HUES6 (cell line): ENCODE results near the gene IL13.

ENCODE experiments used
- H3K27ac ChIP-seq: 2 replicates; pipeline ENCODE4 v1.7.0; 2013; ENCODE audit warnings: low read depth, mild to moderate bottlenecking, low read length, inconsistent platforms
- H3K27me3 ChIP-seq: 2 replicates; pipeline ENCODE4 v1.6.1; 2013; ENCODE audit warnings: low read length; ENCODE audit not compliant: control insufficient read depth, insufficient read depth
- H3K36me3 ChIP-seq: 2 replicates; pipeline ENCODE4 v1.6.1; 2013; ENCODE audit warnings: low read length; ENCODE audit not compliant: control insufficient read depth, insufficient read depth
- H3K4me1 ChIP-seq: 2 replicates; pipeline ENCODE4 v1.6.1; 2013; ENCODE audit warnings: low read length; ENCODE audit not compliant: control insufficient read depth, insufficient read depth
- H3K4me3 ChIP-seq: 2 replicates; pipeline ENCODE4 v1.5.1; 2013; ENCODE audit warnings: low read depth, low read length
- H3K9ac ChIP-seq: one replicate; pipeline ENCODE4 v1.6.1; 2013; ENCODE audit warnings: mild to moderate bottlenecking, low read length
- H3K9me3 ChIP-seq: 2 replicates; pipeline ENCODE4 v1.6.1; 2013; ENCODE audit warnings: low read depth, low read length; ENCODE audit not compliant: control insufficient read depth, insufficient read depth

The IL13 gene

DNA sequence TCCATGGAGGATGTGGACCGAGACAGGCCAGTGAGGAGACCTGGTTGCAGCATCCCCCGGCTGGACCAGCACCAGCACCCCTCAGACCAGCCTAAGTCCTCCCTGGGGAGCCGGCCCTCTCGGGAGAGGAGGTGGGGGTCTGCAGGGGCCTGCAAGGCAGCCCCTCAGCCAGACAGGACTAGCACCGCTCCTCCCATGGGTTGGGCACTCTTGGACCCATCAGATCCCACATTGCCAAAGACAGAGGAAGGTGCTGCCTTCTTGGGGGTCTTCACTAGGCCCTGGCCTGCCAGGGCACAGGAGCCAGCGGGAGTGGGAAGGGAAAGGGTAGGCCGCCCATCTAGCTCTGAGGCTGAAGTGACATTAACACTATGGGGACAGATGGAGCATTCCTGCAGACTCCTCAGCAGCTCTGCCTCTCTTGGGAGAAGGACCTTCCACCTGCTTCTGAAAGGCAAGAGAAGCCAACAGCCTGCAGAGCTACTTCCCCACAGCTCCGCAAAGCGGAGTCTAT, 6.8 kb downstream of the IL13 start:
- H3K4me3 ChIP-seq = no peak overlapping the region

DNA sequence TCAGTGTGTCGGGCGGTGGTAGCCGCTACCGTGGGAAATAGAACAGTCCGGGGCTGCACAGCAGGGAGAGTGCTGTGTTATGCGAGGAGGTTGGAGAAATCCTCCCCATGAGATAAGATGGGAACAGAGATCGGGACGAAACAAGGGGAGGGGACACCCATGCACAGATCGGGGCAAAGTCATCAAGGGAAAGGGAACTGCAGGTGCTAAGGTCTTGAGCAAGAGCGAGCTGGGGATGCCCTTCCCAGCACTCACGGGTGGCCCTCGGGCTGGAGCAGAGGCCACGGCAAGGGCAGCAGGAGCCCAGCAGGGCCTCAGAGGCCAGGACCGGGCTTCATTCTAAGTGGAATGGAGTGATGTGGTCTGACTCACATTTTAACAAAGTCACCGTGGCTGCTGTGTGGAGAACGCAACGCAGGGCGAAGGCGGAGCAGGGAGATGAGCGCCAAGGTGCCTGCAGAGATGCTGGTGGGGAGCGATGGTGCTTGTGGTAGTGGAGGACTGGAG, 7.7 kb downstream of the IL13 start:
- H3K36me3 ChIP-seq = no peaks in the 10 kb centered on the region
- H3K9me3 ChIP-seq = no peaks in the 10 kb centered on the region; the same call in 1 of the 2 replicates
- H3K27me3 ChIP-seq = 0 out of 2 replicates have a peak, but pooled peaks cover 3% of the 10 kb centered on the region
- H3K4me1 ChIP-seq = peaks cover 17% of the 10 kb centered on the region; the same call in 1 of the 2 replicates
- H3K9ac ChIP-seq = no peak overlapping the region
- H3K4me3 ChIP-seq = no peak overlapping the region
- H3K27ac ChIP-seq = no peak overlapping the region

More for the DNA sequence above, 6.8 kb downstream of the IL13 start:
- Histone ChIP-seq H3K27ac (no peak overlapping the region), H3K36me3 (no peaks in the 10 kb centered on the region), H3K9ac (no peak overlapping the region), H3K27me3 (0 out of 2 replicates have a peak, but pooled peaks cover 3% of the 10 kb centered on the region), H3K4me1 (peaks cover 14% of the 10 kb centered on the region; the same call in 1 of the 2 replicates), H3K9me3 (no peaks in the 10 kb centered on the region)

DNA sequence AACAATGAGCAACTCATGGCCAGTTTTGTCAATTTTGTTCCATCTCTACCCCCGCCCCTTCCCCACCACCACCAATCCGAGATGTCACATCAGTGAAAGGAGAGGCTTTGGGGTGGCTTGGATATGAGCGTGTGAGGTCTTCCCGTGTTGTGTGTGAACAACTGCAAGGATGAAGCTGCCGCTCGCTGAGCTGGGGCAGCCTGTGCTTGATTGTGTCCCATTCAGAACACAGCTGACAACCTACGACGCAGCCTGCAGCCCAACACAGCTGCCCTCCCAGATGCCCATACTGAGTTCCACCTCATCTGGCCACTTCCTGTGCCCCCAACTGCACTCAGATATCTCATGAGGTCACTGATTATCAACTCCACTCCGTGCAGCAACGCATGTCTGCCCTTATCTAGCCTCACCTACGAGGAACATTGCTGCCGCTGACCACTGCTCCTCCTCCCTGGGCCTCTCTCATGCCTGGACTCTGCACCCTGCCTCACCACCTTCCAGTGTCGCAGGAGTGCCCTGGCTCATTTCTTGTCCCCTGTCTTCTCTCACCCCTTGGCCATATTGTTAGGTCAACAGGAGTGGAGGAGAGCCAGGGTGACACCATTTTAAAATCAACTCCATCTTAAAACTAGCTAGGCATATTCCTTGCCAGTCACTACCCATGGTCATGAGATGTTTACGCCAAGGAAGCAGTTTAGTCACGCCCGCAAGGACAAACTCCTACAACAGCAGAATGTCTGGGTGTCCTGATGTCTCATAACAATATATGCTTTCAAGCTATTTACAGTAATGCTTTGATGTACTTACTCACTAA, 8.5 kb downstream of the IL13 start:
- no peak overlapping the region for H3K9ac ChIP-seq
- peaks cover 17% of the 10 kb centered on the region; the same call in 1 of the 2 replicates for H3K4me1 ChIP-seq
- no peak overlapping the region for H3K27ac ChIP-seq
- H3K27me3 ChIP-seq = 0 out of 2 replicates have a peak, but pooled peaks cover 3% of the 10 kb centered on the region
- H3K4me3 ChIP-seq = no peak overlapping the region
- H3K9me3 ChIP-seq = peaks cover 5% of the 10 kb centered on the region; the same call in 1 of the 2 replicates
- no peaks in the 10 kb centered on the region for H3K36me3 ChIP-seq

DNA sequence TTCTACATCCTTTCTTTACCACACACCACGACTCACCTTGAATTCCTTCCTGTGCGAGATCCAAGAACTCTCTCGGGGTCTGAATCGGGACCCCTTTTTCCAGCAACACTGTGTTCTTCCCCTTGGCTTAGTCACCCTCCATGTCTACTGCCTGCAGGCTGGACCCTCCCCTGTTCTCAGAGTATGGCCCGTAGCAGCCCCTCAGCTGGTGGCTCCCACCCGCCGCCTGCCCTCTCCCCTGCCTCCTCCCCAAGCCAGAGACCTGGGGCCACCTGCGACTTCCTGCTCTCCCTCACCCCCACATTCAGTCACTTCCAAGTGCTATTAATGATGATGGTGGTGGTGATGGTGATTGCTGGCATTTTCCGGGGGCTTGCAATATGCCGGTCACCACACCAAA, 9.3 kb downstream of the IL13 start:
- Histone ChIP-seq H3K9me3 (peaks cover 5% of the 10 kb centered on the region; the same call in 1 of the 2 replicates), H3K36me3 (no peaks in the 10 kb centered on the region), H3K4me3 (no peak overlapping the region), H3K27ac (no peak overlapping the region), H3K4me1 (peaks cover 17% of the 10 kb centered on the region; the same call in 1 of the 2 replicates), H3K9ac (no peak overlapping the region), H3K27me3 (0 out of 2 replicates have a peak, but pooled peaks cover 3% of the 10 kb centered on the region)

DNA sequence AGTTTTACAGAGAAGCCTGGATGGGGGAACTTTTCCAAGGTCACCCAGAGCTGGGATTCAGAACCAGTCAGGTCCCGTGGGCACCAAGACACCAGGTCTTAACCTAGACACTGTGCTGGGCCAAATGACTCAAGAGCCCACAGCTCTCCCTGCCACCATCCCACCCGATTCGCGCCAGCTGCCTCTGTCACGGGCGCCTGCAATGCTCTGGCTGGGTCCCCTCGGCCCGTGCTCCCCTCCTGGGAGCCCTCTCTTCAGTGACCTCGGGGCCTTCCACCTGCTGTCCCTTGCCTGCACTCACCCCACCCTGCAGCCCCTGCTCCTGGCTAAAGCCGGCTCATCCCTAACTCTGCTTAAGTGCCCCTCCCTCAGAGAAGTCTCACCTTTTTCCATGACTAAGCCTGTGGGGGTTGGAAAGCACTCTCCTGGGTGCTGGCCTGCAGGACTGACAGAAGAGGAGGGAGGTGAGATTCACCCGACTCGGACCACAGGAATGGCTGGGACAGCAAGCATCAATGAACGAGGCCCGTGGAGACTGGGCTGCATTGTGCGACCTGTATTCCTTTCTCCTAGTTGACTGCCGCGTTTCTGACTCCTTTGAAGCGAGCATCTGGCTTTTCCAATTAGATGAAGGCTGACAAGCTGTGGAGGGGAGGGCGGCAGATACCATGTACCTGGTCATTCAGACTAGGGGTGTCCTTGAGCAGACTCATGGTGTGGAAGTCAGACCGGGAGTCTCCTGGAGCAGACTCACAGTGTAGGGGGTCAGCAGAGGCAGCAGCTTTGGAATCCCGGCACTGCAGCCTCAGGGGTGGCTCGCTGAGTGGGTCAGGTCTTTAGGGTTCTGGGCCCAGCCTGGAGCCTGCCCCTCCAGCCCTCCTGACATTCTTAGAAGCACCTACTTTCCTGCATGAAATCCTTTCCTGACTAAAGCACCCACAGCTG, 10.1 kb downstream of the IL13 start:
- Histone ChIP-seq H3K27ac (no peak overlapping the region), H3K4me1 (peaks cover 17% of the 10 kb centered on the region; the same call in 1 of the 2 replicates), H3K9ac (no peak overlapping the region)

DNA sequence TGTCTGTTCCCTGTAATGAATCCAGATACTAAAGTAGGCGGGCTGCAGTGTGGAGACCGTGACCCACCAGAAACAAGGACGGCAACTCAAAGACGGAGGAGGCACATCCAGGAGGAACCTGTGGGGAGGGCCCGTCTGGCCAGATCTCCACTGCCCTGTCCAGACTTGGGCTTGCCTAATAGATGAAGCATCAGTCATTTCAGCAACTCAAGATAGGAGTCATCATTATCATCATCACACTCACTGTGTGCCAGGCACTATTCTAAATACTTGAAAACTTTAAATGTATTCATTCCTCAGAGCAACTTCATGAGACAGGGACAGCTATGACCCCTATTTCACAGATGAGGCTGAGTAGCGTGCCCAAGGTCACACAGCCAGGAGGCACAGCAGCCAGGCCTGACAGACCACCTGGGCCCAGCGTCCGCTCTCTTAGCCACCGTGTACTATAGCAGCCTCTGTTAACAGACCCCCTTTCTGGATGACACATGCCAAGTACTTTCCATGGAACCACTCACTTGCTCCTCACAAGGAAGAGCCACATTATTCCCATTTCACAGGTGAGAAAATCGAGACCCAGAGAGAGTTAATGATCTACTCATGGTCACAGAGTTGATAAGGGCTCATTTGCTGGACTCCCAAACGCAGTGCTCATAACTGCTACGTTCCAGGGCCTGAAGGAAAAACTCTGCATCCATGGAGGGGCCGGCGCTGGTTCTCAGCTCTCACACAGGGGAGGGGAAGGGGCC, 10.9 kb downstream of the IL13 start:
- Histone ChIP-seq H3K9ac (no peak overlapping the region), H3K27ac (no peak overlapping the region), H3K4me3 (no peak overlapping the region), H3K9me3 (peaks cover 5% of the 10 kb centered on the region; the same call in 1 of the 2 replicates), H3K27me3 (0 out of 2 replicates have a peak, but pooled peaks cover 3% of the 10 kb centered on the region), H3K4me1 (peaks cover 13% of the 10 kb centered on the region; the same call in 1 of the 2 replicates), H3K36me3 (no peaks in the 10 kb centered on the region)

More for the DNA sequence above, 10.1 kb downstream of the IL13 start:
- 0 out of 2 replicates have a peak, but pooled peaks cover 3% of the 10 kb centered on the region for H3K27me3 ChIP-seq
- H3K9me3 ChIP-seq = peaks cover 5% of the 10 kb centered on the region; the same call in 1 of the 2 replicates
- no peak overlapping the region for H3K4me3 ChIP-seq
- H3K36me3 ChIP-seq = no peaks in the 10 kb centered on the region

DNA sequence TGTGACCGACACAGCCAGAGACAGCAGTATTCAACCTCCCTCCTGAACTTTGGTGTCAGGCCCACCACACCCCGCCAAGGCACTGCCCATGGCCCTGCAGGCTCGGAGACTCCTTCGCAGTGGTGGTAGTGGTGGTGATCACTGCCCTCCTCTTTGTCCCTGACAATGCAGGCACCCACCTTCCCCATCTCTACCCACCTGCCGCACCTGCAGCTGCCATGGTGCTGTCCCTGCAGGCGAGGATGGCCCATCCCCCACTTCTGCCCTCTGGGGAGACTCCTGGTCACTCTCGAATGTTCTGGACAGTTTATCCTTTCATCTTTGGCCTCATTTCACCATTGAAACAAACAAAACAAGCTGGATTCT, 11.5 kb downstream of the IL13 start:
- H3K4me1 ChIP-seq = peaks cover 12% of the 10 kb centered on the region; the same call in 1 of the 2 replicates
- no peaks in the 10 kb centered on the region for H3K36me3 ChIP-seq
- no peak overlapping the region for H3K27ac ChIP-seq
- no peak overlapping the region for H3K9ac ChIP-seq
- H3K9me3 ChIP-seq = peaks cover 5% of the 10 kb centered on the region; the same call in 1 of the 2 replicates
- H3K4me3 ChIP-seq = no peak overlapping the region
- 0 out of 2 replicates have a peak, but pooled peaks cover 3% of the 10 kb centered on the region for H3K27me3 ChIP-seq

DNA sequence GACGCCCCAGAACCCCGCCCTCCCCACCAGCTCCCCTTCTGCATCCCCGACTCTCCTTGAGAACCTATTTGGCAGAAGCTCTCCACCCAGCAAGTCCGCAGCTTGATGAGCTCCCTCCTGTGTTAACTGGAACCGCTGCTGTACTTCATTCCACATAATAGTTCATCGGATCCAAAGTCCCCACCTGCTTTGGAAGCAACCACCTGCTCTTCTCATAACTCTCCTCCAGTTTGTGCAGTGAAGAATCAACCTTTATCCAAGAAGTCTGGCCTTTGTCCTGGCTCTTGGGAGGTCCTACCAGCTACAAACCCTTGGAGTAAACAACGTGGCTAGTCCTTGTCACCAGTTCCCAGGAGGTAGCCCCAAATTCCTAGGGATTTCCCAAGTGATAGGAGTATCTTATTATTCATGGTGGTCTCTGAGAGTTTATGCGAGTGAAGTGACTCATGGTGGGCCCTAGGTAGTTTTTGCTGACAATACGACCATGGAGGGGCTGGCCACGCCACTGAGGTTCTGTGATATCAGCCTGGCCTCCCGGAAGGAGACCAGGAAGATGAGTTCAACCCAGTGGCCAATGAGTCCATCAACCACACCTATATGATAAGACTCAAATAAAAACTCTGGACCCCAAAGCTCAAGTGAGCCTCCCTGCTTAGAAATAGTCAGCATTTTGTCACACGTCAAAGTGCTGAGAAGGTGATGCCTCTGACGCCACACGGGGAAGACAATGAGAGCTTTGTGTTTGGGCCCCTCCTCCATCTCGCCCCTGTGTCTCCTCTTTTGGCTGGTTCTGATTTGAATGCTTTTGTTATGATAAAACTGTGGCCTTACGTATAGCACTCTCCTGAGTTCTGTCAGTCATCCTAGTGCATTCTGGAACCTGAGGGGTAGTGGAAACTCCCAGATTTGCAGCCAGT, 12.3 kb downstream of the IL13 start:
- H3K36me3 ChIP-seq = no peaks in the 10 kb centered on the region
- peaks cover 12% of the 10 kb centered on the region; the same call in 1 of the 2 replicates for H3K4me1 ChIP-seq
- H3K9ac ChIP-seq = no peak overlapping the region

DNA sequence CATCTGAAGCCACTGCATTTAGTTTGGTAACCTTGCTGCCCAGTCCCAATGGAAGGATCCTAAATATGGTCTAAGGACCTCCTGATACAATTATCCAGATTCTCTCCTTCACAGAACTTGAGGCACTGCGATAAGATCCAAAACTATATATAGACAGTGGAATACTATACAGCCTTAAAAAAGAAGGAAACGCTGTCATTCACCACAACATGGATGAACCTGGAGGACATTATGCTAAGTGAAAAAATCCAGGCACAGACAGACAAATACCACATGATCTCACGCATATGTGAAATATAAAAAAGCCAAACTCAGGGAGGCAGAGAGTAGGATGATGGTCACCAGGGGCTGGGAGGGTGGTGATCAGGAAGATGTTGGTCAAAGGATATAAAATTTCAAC, 13.0 kb downstream of the IL13 start:
- Histone ChIP-seq H3K4me3 (no peak overlapping the region), H3K9ac (no peak overlapping the region), H3K27ac (no peak overlapping the region), H3K9me3 (peaks cover 5% of the 10 kb centered on the region; the same call in 1 of the 2 replicates), H3K36me3 (no peaks in the 10 kb centered on the region), H3K27me3 (0 out of 2 replicates have a peak, but pooled peaks cover 3% of the 10 kb centered on the region), H3K4me1 (peaks cover 12% of the 10 kb centered on the region; the same call in 1 of the 2 replicates)

More for the DNA sequence above, 12.3 kb downstream of the IL13 start:
- H3K27me3 ChIP-seq = 0 out of 2 replicates have a peak, but pooled peaks cover 3% of the 10 kb centered on the region
- H3K9me3 ChIP-seq = peaks cover 5% of the 10 kb centered on the region; the same call in 1 of the 2 replicates
- H3K4me3 ChIP-seq = no peak overlapping the region
- no peak overlapping the region for H3K27ac ChIP-seq
